GM12878 (cell line): ENCODE measurements around the gene MYRF.

Experiments
- ATF7 ChIP-seq: fragments of 450-650 bp; IDR thresholded peaks from 2 replicates; pipeline ENCODE4 v1.6.1; 2016; ENCODE audit warnings: low read depth, mild to moderate bottlenecking
- CREM ChIP-seq: IDR thresholded peaks from 2 replicates; pipeline ENCODE4 v1.6.1; 2014; ENCODE audit warnings: antibody characterized with exemption, low read depth
- CTCF ChIP-seq, 3 experiments: IDR thresholded peaks in 2 of 3; conservative IDR thresholded peaks in 1 of 3; 2 replicates each; pipeline ENCODE4 v1.5.1; 2011; ENCODE audit warnings: low read depth in 3 of 3, low read length in 3 of 3, mild to moderate bottlenecking in 3 of 3, control low read depth in 2 of 3, moderate library complexity in 2 of 3, inconsistent platforms in 1 of 3, mixed read lengths in 1 of 3; ENCODE audit not compliant: control insufficient read depth in 2 of 3, insufficient read depth in 1 of 3; ENCODE audit errors: extremely low read depth in 1 of 3
- E4F1 ChIP-seq: fragments of 450-650 bp; IDR thresholded peaks from 2 replicates; pipeline ENCODE4 v1.6.1; 2018; ENCODE audit warnings: borderline replicate concordance, mild to moderate bottlenecking; ENCODE audit not compliant: partially characterized antibody
- GABPA ChIP-seq: IDR thresholded peaks from 2 replicates; pipeline ENCODE4 v1.6.1; 2014; ENCODE audit warnings: antibody characterized with exemption, low read depth, mild to moderate bottlenecking, inconsistent platforms
- HDAC2 ChIP-seq: fragments of 200-600 bp; sonication (generic); IDR thresholded peaks from 2 replicates; pipeline ENCODE4 v1.6.1; 2017
- MAX ChIP-seq: IDR thresholded peaks from 2 replicates; pipeline ENCODE4 v1.6.1; 2012; ENCODE audit warnings: low read depth, low read length, improper control_type of control experiment
- POLR2A ChIP-seq: IDR thresholded peaks from 2 replicates; pipeline ENCODE4 v1.6.1; 2011; ENCODE audit warnings: low read depth, mild to moderate bottlenecking, low read length
- POLR2AphosphoS5 ChIP-seq: IDR thresholded peaks from 2 replicates; pipeline ENCODE4 v1.6.1; 2011; ENCODE audit warnings: mild to moderate bottlenecking, low read length, inconsistent platforms
- SREBF2 ChIP-seq: IDR thresholded peaks from 2 replicates; pipeline ENCODE4 v1.6.1; 2012; ENCODE audit warnings: mild to moderate bottlenecking, low read length
- ZNF592 ChIP-seq: fragments of 450-650 bp; IDR thresholded peaks from 2 replicates; pipeline ENCODE4 v1.6.1; 2017; ENCODE audit warnings: mild to moderate bottlenecking, moderate library complexity

- TF ChIP-seq SREBF2 (no peak), MAX (no peak), POLR2A (no peak), CTCF (IDR thresholded peaks at IDR 0.05 in 2 of 3, conservative IDR thresholded peaks at IDR 0.05 in 1 of 3; ENCODE audit: control insufficient read depth in 2 of 3, extremely low read depth in 1 of 3, insufficient read depth in 1 of 3, low read depth in 3 of 3, low read length in 3 of 3) (no peak), HDAC2 (no peak), POLR2AphosphoS5 (no peak), ATF7 (no peak), E4F1 (no peak), CREM (no peak), ZNF592 (no peak), GABPA (no peak)
Measured at GRCh38 chr11:61709572-61709971, 42.9 kb upstream of the MYRF start.
